ENCODE measurements around the gene ZDHHC9.

The ZDHHC9 gene

DNA sequence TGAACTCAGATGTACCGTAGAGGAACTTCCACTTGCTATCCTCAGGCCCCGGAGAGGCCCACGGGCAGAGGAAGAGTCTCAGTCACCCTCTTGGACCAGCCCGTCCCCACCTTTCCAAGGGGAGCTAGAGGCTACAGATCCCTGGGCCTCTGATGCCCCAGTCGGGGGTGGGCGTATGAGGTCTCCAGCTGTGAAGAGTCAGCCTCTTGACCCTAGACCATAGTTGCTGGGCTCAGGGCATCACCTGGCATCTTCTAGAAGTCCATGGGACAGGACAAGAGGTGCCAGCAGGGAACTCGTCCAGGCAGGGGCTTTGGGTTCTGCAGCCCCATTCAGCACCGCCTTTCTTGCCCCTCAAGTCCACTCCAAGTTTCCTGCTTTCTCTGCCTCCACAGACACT, 52.4 kb downstream of the ZDHHC9 start:
- H3K27me3 ChIP-seq (replicated peaks; ENCODE audit: control insufficient read depth, insufficient read depth, low read length), result no peaks in the 10 kb centered on the region
- TF ChIP-seq, protein P1, sequence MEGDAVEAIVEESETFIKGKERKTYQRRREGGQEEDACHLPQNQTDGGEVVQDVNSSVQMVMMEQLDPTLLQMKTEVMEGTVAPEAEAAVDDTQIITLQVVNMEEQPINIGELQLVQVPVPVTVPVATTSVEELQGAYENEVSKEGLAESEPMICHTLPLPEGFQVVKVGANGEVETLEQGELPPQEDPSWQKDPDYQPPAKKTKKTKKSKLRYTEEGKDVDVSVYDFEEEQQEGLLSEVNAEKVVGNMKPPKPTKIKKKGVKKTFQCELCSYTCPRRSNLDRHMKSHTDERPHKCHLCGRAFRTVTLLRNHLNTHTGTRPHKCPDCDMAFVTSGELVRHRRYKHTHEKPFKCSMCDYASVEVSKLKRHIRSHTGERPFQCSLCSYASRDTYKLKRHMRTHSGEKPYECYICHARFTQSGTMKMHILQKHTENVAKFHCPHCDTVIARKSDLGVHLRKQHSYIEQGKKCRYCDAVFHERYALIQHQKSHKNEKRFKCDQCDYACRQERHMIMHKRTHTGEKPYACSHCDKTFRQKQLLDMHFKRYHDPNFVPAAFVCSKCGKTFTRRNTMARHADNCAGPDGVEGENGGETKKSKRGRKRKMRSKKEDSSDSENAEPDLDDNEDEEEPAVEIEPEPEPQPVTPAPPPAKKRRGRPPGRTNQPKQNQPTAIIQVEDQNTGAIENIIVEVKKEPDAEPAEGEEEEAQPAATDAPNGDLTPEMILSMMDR (IDR thresholded peaks at IDR 0.05; ENCODE audit: insufficient read depth, low read length, poor library complexity, severe bottlenecking), result no peak
- DNase-seq (ENCODE audit: extremely low read depth, insufficient read length), result no peak
- H3K4me3 ChIP-seq (replicated peaks; ENCODE audit: low read depth, low read length), result no peak overlapping the region
- H3K36me3 ChIP-seq (ENCODE audit: control insufficient read depth, insufficient read depth, low read length), result peaks cover 67% of the 10 kb centered on the region

DNA sequence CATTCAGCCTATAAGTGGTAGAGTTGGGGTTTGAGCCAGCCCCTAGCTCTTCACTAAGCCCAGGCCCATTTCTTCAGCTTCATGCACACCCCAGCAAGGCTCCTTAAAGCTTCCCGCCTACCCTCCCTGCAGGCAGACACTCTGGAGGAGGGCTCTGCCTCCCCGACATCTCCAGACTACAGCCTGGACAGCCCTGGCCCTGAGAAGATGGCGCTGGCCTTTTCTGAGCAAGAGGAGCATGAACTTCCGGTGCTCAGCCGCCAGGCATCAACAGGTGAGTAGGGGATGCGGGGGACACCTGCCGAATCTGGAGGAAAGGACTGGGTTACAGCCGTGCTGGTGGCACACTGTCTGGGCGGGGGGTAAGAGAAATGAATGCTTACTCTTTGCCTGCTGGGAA, 52.9 kb downstream of the ZDHHC9 start:
- Histone ChIP-seq H3K4me3 (replicated peaks; ENCODE audit: low read depth, low read length) (no peak overlapping the region), H3K36me3 (ENCODE audit: control insufficient read depth, insufficient read depth, low read length) (peaks cover 66% of the 10 kb centered on the region), H3K27me3 (replicated peaks; ENCODE audit: control insufficient read depth, insufficient read depth, low read length) (no peaks in the 10 kb centered on the region)
- TF ChIP-seq, protein P1 (IDR thresholded peaks at IDR 0.05; ENCODE audit: insufficient read depth, low read length, poor library complexity, severe bottlenecking), result no peak
- no peak for DNase-seq (ENCODE audit: extremely low read depth, insufficient read length)

DNA sequence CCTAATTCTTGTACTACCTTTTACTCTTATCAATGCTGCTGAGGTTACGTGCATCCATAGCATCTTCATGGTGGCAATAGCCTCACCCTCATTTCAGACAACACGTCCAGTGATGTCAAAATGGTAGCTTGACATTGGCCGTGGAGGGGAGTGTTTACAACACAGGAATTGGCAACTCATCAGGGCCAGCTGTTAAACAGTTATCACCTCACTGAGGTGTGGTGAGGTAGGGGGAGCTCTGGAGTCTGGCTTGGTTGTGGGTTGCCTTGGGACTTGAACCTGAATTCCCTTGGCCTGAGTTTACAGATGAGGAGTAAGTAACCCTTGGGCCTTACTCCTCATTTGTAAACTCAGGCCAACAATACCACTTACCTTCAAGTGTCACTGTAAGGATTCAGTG, 53.5 kb downstream of the ZDHHC9 start:
- peaks cover 63% of the 10 kb centered on the region for H3K36me3 ChIP-seq (ENCODE audit: control insufficient read depth, insufficient read depth, low read length)
- H3K27me3 ChIP-seq (replicated peaks; ENCODE audit: control insufficient read depth, insufficient read depth, low read length), result no peaks in the 10 kb centered on the region
- no peak overlapping the region for H3K4me3 ChIP-seq (replicated peaks; ENCODE audit: low read depth, low read length)
- TF ChIP-seq, protein P1 (IDR thresholded peaks at IDR 0.05; ENCODE audit: insufficient read depth, low read length, poor library complexity, severe bottlenecking), result no peak
- no peak for DNase-seq (ENCODE audit: extremely low read depth, insufficient read length)

DNA sequence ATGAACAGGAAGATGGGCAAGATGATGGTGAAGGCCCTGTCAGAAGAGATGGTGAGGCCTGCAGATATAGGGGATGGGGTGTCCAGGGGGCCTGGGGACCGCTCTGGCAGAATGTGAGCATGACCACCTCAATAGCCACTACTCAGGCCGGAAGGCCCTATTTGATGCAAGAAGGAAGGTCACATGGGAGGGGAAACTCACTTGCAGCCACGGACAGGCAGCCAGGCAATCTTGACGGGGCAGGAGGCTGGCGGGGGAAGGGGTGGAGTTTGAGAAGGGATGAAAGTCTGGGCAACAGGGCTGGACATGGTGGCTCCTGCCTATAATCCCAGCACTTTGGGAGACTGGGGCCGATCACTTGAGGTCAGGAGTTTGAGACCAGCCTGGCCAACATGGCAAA, 55.2 kb downstream of the ZDHHC9 start:
- TF ChIP-seq, protein P1 (IDR thresholded peaks at IDR 0.05; ENCODE audit: insufficient read depth, low read length, poor library complexity, severe bottlenecking), result no peak
- Histone ChIP-seq H3K36me3 (ENCODE audit: control insufficient read depth, insufficient read depth, low read length) (peaks cover 52% of the 10 kb centered on the region), H3K4me3 (replicated peaks; ENCODE audit: low read depth, low read length) (no peak overlapping the region), H3K27me3 (replicated peaks; ENCODE audit: control insufficient read depth, insufficient read depth, low read length) (no peaks in the 10 kb centered on the region)
- DNase-seq (ENCODE audit: extremely low read depth, insufficient read length), result no peak

DNA sequence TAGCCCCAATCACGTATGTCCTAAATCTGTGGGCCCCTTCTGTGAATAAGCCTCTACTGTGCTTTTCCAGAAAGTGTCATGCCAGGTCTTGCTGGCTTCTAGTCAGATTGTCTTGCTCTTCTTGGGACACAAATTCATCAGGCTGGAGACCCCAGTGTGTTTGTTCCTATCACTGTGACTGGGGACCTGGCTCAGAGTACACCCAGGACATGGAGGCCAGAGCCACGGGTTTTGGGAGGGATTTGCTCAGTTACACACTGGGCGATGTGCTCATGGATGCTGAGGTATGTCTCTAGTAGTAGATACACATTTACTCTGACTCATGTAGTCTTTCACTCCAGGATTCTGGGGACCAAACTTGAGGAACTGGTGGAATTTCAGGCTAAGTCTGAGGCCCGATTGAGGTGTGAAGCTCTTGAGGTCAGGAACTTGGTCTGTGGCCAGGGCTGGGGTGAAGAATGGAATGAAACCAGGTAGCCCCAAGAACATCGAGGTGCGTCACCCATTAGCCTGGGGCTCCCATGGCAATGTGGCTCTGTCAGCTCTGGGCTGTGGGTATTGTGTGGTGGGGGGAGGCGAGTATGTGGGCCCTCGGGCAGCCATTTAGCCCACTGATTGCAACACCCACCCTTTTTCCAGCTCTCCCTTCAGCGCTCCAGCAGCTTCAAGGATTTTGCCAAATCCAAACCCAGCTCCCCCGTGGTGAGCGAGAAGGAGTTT, 56.2 kb downstream of the ZDHHC9 start:
- TF ChIP-seq, protein P1 (IDR thresholded peaks at IDR 0.05; ENCODE audit: insufficient read depth, low read length, poor library complexity, severe bottlenecking), result no peak
- no peak for DNase-seq (ENCODE audit: extremely low read depth, insufficient read length)
- H3K36me3 ChIP-seq (ENCODE audit: control insufficient read depth, insufficient read depth, low read length), result peaks cover 49% of the 10 kb centered on the region
- no peaks in the 10 kb centered on the region for H3K27me3 ChIP-seq (replicated peaks; ENCODE audit: control insufficient read depth, insufficient read depth, low read length)
- H3K4me3 ChIP-seq (replicated peaks; ENCODE audit: low read depth, low read length), result no peak overlapping the region

Measured in GM06990 (cell line).